GM21619 (cell line): ENCODE measurements around the gene CCND3.
A peak's percentile ranks its signal among the peaks of the same experiment; 100 is the strongest.

ENCODE experiments used
- ATAC-seq: cut with Tn5 transposase; IDR thresholded peaks from one replicate; pipeline ENCODE4 v1.9.1; 2021; ENCODE audit not compliant: unreplicated experiment

The CCND3 gene

GRCh38 chr6:41927253-41927652 lies 14.4 kb downstream of the CCND3 start:
- ATAC-seq: no peak

GRCh38 chr6:41922154-41922553 lies 19.5 kb downstream of the CCND3 start:
- ATAC-seq: no peak

GRCh38 chr6:41921712-41921998 lies 20.0 kb downstream of the CCND3 start:
- ATAC-seq: no peak

GRCh38 chr6:41920921-41921711 lies 20.5 kb downstream of the CCND3 start, which contains the start of the genes BYSL and MED20:
Gene BYSL (plus strand): TSS chr6:41921499. CDS start chr6:41921563, 64 bp downstream.
Gene MED20 (minus strand): TSS chr6:41921139. CDS start chr6:41921018, 121 bp downstream.
- ATAC-seq: peak; percentile 87

- no peak for ATAC-seq
These were observed 24.1 kb downstream of the CCND3 start for GRCh38 chr6:41917528-41917927.

GRCh38 chr6:41914869-41915530 lies 26.6 kb downstream of the CCND3 start:
- no peak for ATAC-seq

- ATAC-seq: no peak
These were observed 27.3 kb downstream of the CCND3 start for GRCh38 chr6:41914343-41914742.

GRCh38 chr6:41909727-41910126 lies 31.9 kb downstream of the CCND3 start:
- ATAC-seq: no peak

- ATAC-seq: no peak
These were observed 39.6 kb downstream of the CCND3 start for GRCh38 chr6:41901882-41902519.

- ATAC-seq: no peak
These were observed 40.7 kb downstream of the CCND3 start for GRCh38 chr6:41900861-41901260.

GRCh38 chr6:41896281-41896680 lies 45.3 kb downstream of the CCND3 start:
- ATAC-seq: no peak

GRCh38 chr6:41895300-41896233 lies 46.0 kb downstream of the CCND3 start, which contains the start of gene USP49:
Gene USP49 (minus strand): TSS chr6:41895375. CDS start chr6:41806983, 88,392 bp downstream.
- ATAC-seq: peak; percentile 77

GRCh38 chr6:41894366-41895299 lies 47.0 kb downstream of the CCND3 start:
- ATAC-seq: peak; percentile 12

GRCh38 chr6:41892921-41893564 lies 48.6 kb downstream of the CCND3 start:
- ATAC-seq: no peak

GRCh38 chr6:41887331-41887751 lies 54.3 kb downstream of the CCND3 start:
- no peak for ATAC-seq

GRCh38 chr6:41885930-41886329 lies 55.7 kb downstream of the CCND3 start:
- no peak for ATAC-seq

- no peak for ATAC-seq
These were observed 56.7 kb downstream of the CCND3 start for GRCh38 chr6:41884957-41885356.
